H1 (cell line): Measurements from ENCODE around the gene PLSCR3.

Source experiments
- BCL11A ChIP-seq, 2 experiments: IDR thresholded peaks; one replicate each; pipeline ENCODE4 v1.6.1; 2011; ENCODE audit warnings: low read depth in 2 of 2, low read length in 2 of 2, mild to moderate bottlenecking in 2 of 2
- CHD2 ChIP-seq: IDR thresholded peaks from 2 replicates; pipeline ENCODE4 v1.6.1; 2012; ENCODE audit warnings: low read length, improper control_type of control experiment
- GABPA ChIP-seq: IDR thresholded peaks from 2 replicates; pipeline ENCODE4 v1.6.1; 2011; ENCODE audit warnings: mild to moderate bottlenecking, low read length, moderate library complexity, borderline replicate concordance; ENCODE audit not compliant: insufficient read depth
- POLR2A ChIP-seq, 2 experiments: IDR thresholded peaks; 1 replicate in 1 of 2; 2 replicates in 1 of 2; pipeline ENCODE4 v1.6.1; 2011; ENCODE audit warnings: low read depth in 2 of 2, low read length in 2 of 2, mild to moderate bottlenecking in 2 of 2; ENCODE audit errors: control extremely low read depth in 1 of 2
- POLR2AphosphoS5 ChIP-seq: IDR thresholded peaks from 2 replicates; pipeline ENCODE4 v1.6.1; 2011; ENCODE audit warnings: low read depth, low read length
- SIRT6 ChIP-seq: IDR thresholded peaks from one replicate; pipeline ENCODE4 v1.7.1; 2012; ENCODE audit warnings: low read length, inconsistent platforms
- SP1 ChIP-seq: IDR thresholded peaks from 2 replicates; pipeline ENCODE4 v1.6.1; 2011; ENCODE audit warnings: low read depth, low read length
- TAF1 ChIP-seq: IDR thresholded peaks from 2 replicates; pipeline ENCODE4 v1.6.1; 2011; ENCODE audit warnings: mild to moderate bottlenecking, low read depth, low read length
- YY1 ChIP-seq: IDR thresholded peaks from 2 replicates; pipeline ENCODE4 v1.6.1; 2011; ENCODE audit warnings: low read depth, mild to moderate bottlenecking, low read length
- TF ChIP-seq, protein P1 (sequence below), 3 experiments: IDR thresholded peaks; 1 replicate in 2 of 3; 2 replicates in 1 of 3; pipeline versions ENCODE4 v1.5.1 to v1.6.1; 2011; ENCODE audit warnings: low read length in 3 of 3, mild to moderate bottlenecking in 3 of 3, inconsistent platforms in 2 of 3, low read depth in 1 of 3, moderate library complexity in 1 of 3; ENCODE audit not compliant: insufficient read depth in 1 of 3; ENCODE audit errors: control extremely low read depth in 1 of 3
- TF ChIP-seq, protein P2 (sequence below): IDR thresholded peaks from 2 replicates; pipeline ENCODE4 v1.6.1; 2012; ENCODE audit warnings: inconsistent platforms

DNA sequence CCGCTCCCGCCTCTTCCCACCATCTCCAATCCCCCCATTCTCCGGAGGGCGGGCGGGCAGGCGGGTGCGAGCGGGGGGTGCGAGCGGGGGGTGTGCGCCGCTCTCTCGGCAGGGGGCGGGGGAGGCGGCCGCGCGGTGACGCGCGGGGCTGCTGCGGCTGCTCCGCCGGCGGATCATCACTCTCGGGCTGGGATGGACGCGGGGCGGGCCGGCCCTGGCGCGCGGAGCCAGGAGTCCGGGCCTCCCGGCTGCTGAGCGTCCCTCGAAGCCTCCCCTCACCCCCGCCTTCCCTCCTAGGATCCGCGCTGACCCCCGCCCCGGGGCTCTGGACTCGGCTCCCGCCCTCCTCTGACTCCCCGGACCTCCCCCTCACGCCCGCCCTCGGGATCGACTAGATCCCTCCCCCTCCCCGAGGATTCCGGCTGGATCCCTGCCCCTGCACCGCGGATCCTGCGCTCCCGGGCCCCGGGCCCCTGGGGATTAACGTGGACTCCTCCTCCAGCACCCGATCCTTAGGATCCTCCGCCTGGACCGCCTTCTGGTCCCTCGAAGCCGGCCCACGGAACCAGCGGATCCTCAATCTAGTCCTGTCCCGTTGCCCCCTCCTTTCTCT lies 10.5 kb upstream of the PLSCR3 start:
- TF ChIP-seq POLR2AphosphoS5 (no peak), SIRT6 (no peak), TAF1 (no peak), YY1 (no peak), GABPA (no peak), BCL11A (IDR thresholded peaks at IDR 0.05; ENCODE audit: low read depth in 2 of 2, low read length in 2 of 2) (no peak), SP1 (no peak; the same call in 1 of the 2 replicates), CHD2 (no peak), POLR2A (IDR thresholded peaks at IDR 0.05; ENCODE audit: control extremely low read depth in 1 of 2, low read depth in 2 of 2, low read length in 2 of 2) (no peak)
- TF ChIP-seq, protein P1, sequence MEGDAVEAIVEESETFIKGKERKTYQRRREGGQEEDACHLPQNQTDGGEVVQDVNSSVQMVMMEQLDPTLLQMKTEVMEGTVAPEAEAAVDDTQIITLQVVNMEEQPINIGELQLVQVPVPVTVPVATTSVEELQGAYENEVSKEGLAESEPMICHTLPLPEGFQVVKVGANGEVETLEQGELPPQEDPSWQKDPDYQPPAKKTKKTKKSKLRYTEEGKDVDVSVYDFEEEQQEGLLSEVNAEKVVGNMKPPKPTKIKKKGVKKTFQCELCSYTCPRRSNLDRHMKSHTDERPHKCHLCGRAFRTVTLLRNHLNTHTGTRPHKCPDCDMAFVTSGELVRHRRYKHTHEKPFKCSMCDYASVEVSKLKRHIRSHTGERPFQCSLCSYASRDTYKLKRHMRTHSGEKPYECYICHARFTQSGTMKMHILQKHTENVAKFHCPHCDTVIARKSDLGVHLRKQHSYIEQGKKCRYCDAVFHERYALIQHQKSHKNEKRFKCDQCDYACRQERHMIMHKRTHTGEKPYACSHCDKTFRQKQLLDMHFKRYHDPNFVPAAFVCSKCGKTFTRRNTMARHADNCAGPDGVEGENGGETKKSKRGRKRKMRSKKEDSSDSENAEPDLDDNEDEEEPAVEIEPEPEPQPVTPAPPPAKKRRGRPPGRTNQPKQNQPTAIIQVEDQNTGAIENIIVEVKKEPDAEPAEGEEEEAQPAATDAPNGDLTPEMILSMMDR (IDR thresholded peaks at IDR 0.05; ENCODE audit: control extremely low read depth in 1 of 3, insufficient read depth in 1 of 3, low read depth in 1 of 3, low read length in 3 of 3): no peak
- TF ChIP-seq, protein P2, sequence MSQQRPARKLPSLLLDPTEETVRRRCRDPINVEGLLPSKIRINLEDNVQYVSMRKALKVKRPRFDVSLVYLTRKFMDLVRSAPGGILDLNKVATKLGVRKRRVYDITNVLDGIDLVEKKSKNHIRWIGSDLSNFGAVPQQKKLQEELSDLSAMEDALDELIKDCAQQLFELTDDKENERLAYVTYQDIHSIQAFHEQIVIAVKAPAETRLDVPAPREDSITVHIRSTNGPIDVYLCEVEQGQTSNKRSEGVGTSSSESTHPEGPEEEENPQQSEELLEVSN: no peak
